ENCODE measurements around the gene RIC3. TPM values are rescaled to one million over a fixed set of nuclear protein-coding genes. Genes with fewer than 3 reads are reported as not detected.
A peak's percentile ranks its signal among the peaks of the same experiment; 100 is the strongest.

The RIC3 gene
- total RNA-seq, 1 donor: not detected

GRCh38 chr11:8102296-8102915 lies 66.4 kb downstream of the RIC3 start:
- H3K4me3 ChIP-seq (ENCODE audit: low read depth, low read length): no peak overlapping the region
- no peak for DNase-seq (ENCODE audit: low read depth)
- no peak for TF ChIP-seq CTCF (IDR thresholded peaks at IDR 0.05; ENCODE audit: insufficient read depth, low read depth, low read length)

GRCh38 chr11:8101421-8101820 lies 67.4 kb downstream of the RIC3 start:
- TF ChIP-seq CTCF (IDR thresholded peaks at IDR 0.05; ENCODE audit: insufficient read depth, low read depth, low read length): no peak
- no peak overlapping the region for H3K4me3 ChIP-seq (ENCODE audit: low read depth, low read length)
- no peak for DNase-seq (ENCODE audit: low read depth)

GRCh38 chr11:8100605-8101004 lies 68.2 kb downstream of the RIC3 start:
- no peak overlapping the region for H3K4me3 ChIP-seq (ENCODE audit: low read depth, low read length)
- DNase-seq (ENCODE audit: low read depth): no peak
- TF ChIP-seq CTCF (IDR thresholded peaks at IDR 0.05; ENCODE audit: insufficient read depth, low read depth, low read length): no peak

- no peak overlapping the region for H3K4me3 ChIP-seq (ENCODE audit: low read depth, low read length)
- DNase-seq (ENCODE audit: low read depth): no peak
- no peak for TF ChIP-seq CTCF (IDR thresholded peaks at IDR 0.05; ENCODE audit: insufficient read depth, low read depth, low read length)
Measured at GRCh38 chr11:8100158-8100557, 68.7 kb downstream of the RIC3 start.

- peak; percentile 85 for DNase-seq (ENCODE audit: low read depth)
- peak; percentile 90 for TF ChIP-seq CTCF (IDR thresholded peaks at IDR 0.05; ENCODE audit: insufficient read depth, low read depth, low read length)
- H3K4me3 ChIP-seq (ENCODE audit: low read depth, low read length): no peak overlapping the region
Measured at GRCh38 chr11:8099291-8099899, 69.4 kb downstream of the RIC3 start.

GRCh38 chr11:8098879-8099278 lies 69.9 kb downstream of the RIC3 start:
- DNase-seq (ENCODE audit: low read depth): no peak
- TF ChIP-seq CTCF (IDR thresholded peaks at IDR 0.05; ENCODE audit: insufficient read depth, low read depth, low read length): no peak
- no peak overlapping the region for H3K4me3 ChIP-seq (ENCODE audit: low read depth, low read length)

- no peak overlapping the region for H3K4me3 ChIP-seq (ENCODE audit: low read depth, low read length)
- peak; percentile 16 for DNase-seq (ENCODE audit: low read depth)
- no peak for TF ChIP-seq CTCF (IDR thresholded peaks at IDR 0.05; ENCODE audit: insufficient read depth, low read depth, low read length)
Measured at GRCh38 chr11:8098361-8098760, 70.5 kb downstream of the RIC3 start.

All from fibroblast of villous mesenchyme (primary cell).